K562 (cell line): Measurements from ENCODE around the gene IRS1. TPM values are rescaled to one million over a fixed set of nuclear protein-coding genes. Genes with fewer than 3 reads are reported as not detected.

ENCODE experiments used
- ADNP ChIP-seq: fragments of 200-800 bp; sonication (Bioruptor generic); IDR thresholded peaks from 2 replicates; pipeline ENCODE4 v1.6.1; 2016; ENCODE audit warnings: missing genetic modification characterization, missing compliant biosample characterization
- CBX2 ChIP-seq: fragments of 200-600 bp; sonication (generic); IDR thresholded peaks from one replicate; pipeline ENCODE4 v1.6.1; 2012; ENCODE audit warnings: mild to moderate bottlenecking, low read length, inconsistent platforms; ENCODE audit not compliant: insufficient read depth, poor library complexity, severe bottlenecking
- CXXC5 ChIP-seq: fragments of 250-450 bp; sonication (Bioruptor Pico); IDR thresholded peaks from 2 replicates; pipeline ENCODE4 v1.8.0; 2022; ENCODE audit warnings: inconsistent platforms, mild to moderate bottlenecking, moderate library complexity
- ELK3 ChIP-seq: fragments of 450-650 bp; formaldehyde crosslinking; IDR thresholded peaks from 2 replicates; pipeline ENCODE4 v1.4.0; 2020; ENCODE audit warnings: mild to moderate bottlenecking
- MAX ChIP-seq: sonication (generic); formaldehyde crosslinking; IDR thresholded peaks from 2 replicates; pipeline ENCODE4 v1.9.0; 2022; ENCODE audit warnings: mild to moderate bottlenecking, missing genetic modification reagents
- NCOR1 ChIP-seq: fragments of 450-650 bp; IDR thresholded peaks from 2 replicates; pipeline ENCODE4 v1.6.1; 2016; ENCODE audit warnings: mild to moderate bottlenecking, moderate library complexity
- RREB1 ChIP-seq: fragments of 250-450 bp; sonication (Bioruptor Pico); IDR thresholded peaks from 2 replicates; pipeline ENCODE4 v1.4.0; 2020
- SMARCA4 ChIP-seq: fragments of 450-650 bp; IDR thresholded peaks from 2 replicates; pipeline ENCODE4 v1.6.1; 2016
- SMARCC2 ChIP-seq: fragments of 450-650 bp; IDR thresholded peaks from 2 replicates; pipeline ENCODE4 v1.6.1; 2017; ENCODE audit warnings: antibody characterized with exemption, moderate library complexity, mild to moderate bottlenecking, low read depth
- TAL1 ChIP-seq: fragments of 450-650 bp; IDR thresholded peaks from 2 replicates; pipeline ENCODE4 v1.6.1; 2016; ENCODE audit warnings: mild to moderate bottlenecking
- TEAD1 ChIP-seq, 2 experiments: fragments of 450-650 bp in 1 of 2; sonication (generic) in 1 of 2; formaldehyde crosslinking; IDR thresholded peaks; 2 replicates each; pipeline versions ENCODE4 v1.4.0 to v1.8.0; 2020 to 2022; ENCODE audit warnings: mild to moderate bottlenecking in 2 of 2, missing genetic modification reagents in 1 of 2
- TEAD4 ChIP-seq, 2 experiments: sonication (generic) in 1 of 2; formaldehyde crosslinking in 1 of 2; IDR thresholded peaks; 2 replicates each; pipeline versions ENCODE4 v1.6.1 to v1.8.0; 2012 to 2022; ENCODE audit warnings: borderline replicate concordance in 1 of 2, inconsistent platforms in 1 of 2, low read length in 1 of 2, mild to moderate bottlenecking in 1 of 2, missing genetic modification reagents in 1 of 2
- TRIM28 ChIP-seq: fragments of 450-650 bp; IDR thresholded peaks from 2 replicates; pipeline ENCODE4 v1.6.1; 2017
- ZBTB7A ChIP-seq: IDR thresholded peaks from 2 replicates; pipeline ENCODE4 v1.6.1; 2011; ENCODE audit warnings: low read depth, mild to moderate bottlenecking, low read length, moderate library complexity, borderline replicate concordance; ENCODE audit not compliant: control insufficient read depth
- polyA plus RNA-seq, 8 experiments: library from polyadenylated mRNA; depleted of rRNA in 4 of 8; stranded (reverse) in 5 of 8; unstranded in 3 of 8; fragments of >200 nt; fragmentation: Nextera tagmentation in 2 of 8; fragmentation: Illumina TruSeq in 1 of 8; extraction: Ambion mirVana in 2 of 8; extraction: Trizol in 1 of 8; gene quantifications; 2 replicates each; pipeline versions ENCODE4 v1.2.1 to v1.2.3, GENCODE V29; 2011 to 2014; ENCODE audit warnings: inconsistent platforms in 1 of 8, missing spikeins in 1 of 8
- total RNA-seq, 7 experiments: library from RNA; depleted of rRNA in 6 of 7; stranded (reverse); fragments of >200 nt in 6 of 7; fragmentation: Illumina TruSeq in 2 of 7; extraction: Trizol in 2 of 7; gene quantifications; 2 replicates each; pipeline versions ENCODE4 v1.2.1 to v1.2.3, GENCODE V29; 2011 to 2021; ENCODE audit warnings: low replicate concordance in 1 of 7
- TF ChIP-seq, protein P1 (sequence below): fragments of 450-650 bp; IDR thresholded peaks from 2 replicates; pipeline ENCODE4 v1.6.1; 2016; ENCODE audit warnings: mild to moderate bottlenecking

The IRS1 gene
- total and polyA plus RNA-seq, 9 of the 15 experiments (the other 6 are each of a cell fraction or from before 2014, with no cell fraction given) = under 0.01 to 0.31 (median 0.08) TPM; not detected in 1

DNA sequence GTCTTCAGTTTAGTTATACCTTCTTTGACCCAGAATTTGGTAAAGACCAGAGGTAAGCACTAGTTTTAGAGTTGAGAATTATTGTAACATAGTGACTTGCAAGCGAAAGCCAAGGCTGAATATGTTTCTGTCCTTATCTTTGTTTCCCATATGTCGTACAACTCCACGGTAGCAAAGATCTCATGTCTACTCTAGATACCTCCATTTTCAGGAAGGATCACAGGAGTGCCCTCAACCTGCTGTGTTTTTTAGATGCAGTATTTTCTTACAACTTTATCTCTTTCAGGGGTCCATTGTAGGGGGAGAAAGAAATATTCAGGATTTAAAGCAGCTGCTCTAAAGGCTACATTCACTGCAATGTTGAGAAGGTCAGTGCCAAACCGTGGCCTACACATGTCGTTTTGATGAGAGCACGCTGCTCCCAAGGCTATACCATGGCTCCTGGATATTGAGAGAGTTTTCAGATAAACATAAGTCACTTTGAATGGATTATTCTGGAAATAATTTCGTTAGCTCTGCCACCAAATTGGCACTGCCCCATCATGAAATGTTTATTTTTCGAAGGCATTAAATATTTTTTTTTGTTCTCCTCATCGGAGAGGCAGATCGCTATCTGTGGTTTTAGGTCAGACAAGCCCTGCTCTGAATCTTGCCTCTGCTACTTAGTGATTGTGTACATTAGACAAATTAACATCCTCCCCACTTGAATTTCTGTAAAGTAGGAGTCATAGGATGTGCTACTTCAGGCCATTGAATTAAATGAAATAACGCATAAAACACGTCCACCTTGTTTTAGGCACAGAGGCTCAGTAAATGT is 38.4 kb upstream of the IRS1 start (continued):
- TF ChIP-seq, protein P1, sequence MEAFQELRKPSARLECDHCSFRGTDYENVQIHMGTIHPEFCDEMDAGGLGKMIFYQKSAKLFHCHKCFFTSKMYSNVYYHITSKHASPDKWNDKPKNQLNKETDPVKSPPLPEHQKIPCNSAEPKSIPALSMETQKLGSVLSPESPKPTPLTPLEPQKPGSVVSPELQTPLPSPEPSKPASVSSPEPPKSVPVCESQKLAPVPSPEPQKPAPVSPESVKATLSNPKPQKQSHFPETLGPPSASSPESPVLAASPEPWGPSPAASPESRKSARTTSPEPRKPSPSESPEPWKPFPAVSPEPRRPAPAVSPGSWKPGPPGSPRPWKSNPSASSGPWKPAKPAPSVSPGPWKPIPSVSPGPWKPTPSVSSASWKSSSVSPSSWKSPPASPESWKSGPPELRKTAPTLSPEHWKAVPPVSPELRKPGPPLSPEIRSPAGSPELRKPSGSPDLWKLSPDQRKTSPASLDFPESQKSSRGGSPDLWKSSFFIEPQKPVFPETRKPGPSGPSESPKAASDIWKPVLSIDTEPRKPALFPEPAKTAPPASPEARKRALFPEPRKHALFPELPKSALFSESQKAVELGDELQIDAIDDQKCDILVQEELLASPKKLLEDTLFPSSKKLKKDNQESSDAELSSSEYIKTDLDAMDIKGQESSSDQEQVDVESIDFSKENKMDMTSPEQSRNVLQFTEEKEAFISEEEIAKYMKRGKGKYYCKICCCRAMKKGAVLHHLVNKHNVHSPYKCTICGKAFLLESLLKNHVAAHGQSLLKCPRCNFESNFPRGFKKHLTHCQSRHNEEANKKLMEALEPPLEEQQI = 0 out of 2 replicates have a peak, but pooled peaks have one; percentile 14
- TF ChIP-seq MAX (CRISPR knock-in tag) (peak; percentile 30; the same call in 1 of the 2 replicates), TEAD4 (IDR thresholded peaks at IDR 0.05; ENCODE audit: low read length) (peak; percentile 82), TEAD4 (CRISPR knock-in tag; IDR thresholded peaks at IDR 0.05; ENCODE audit: borderline replicate concordance) (no peak), ZBTB7A (no peak), SMARCA4 (peak; percentile 47; the same call in 1 of the 2 replicates), CBX2 (no peak), NCOR1 (peak; percentile 70), ELK3 (no peak), RREB1 (CRISPR knock-in tag) (no peak), TAL1 (peak; percentile 77), SMARCC2 (no peak), TEAD1 (CRISPR knock-in tag; IDR thresholded peaks at IDR 0.05) (0 out of 4 replicates have a peak, but pooled peaks of 1 of the 2 experiments have one; percentile 13), ADNP (tag) (no peak), CXXC5 (peak; percentile 29; the same call in 1 of the 2 replicates), TRIM28 (no peak)
